Caco-2 (cell line): ENCODE results near the gene C3. TPM values are rescaled to one million over a fixed set of nuclear protein-coding genes. Genes with fewer than 3 reads are reported as not detected.
"Not testable (repeated sequence)": the region's sequence is repeated elsewhere in the genome, so short reads cannot be mapped to it uniquely, and the experiment has no call there.

Experiments
- BruUV-seq: library from RNA; stranded (reverse); fragments of 400-500 nt; replicated peaks from 2 replicates; lab custom pipeline; 2021; lab: Mats Ljungman, UMichigan
- CTCF ChIA-PET: fragments of 300-600 bp; sonication (Branson Sonifier 250); formaldehyde crosslinking; loops from one replicate; lab custom pipeline; 2022; ENCODE audit warnings: antibody characterized with exemption; lab: Charles Lee
- POLR2A ChIA-PET: fragments of 300-600 bp; sonication (Branson Sonifier 250); formaldehyde crosslinking; loops from one replicate; lab custom pipeline; 2022; ENCODE audit warnings: antibody characterized with exemption; lab: Charles Lee
- DNase-seq, 2 experiments: peaks; one replicate each; pipeline versions ENCODE4 v3.0.0 to v3.0.0-alpha.2; 2020 to 2022
- H3K27me3 ChIP-seq: replicated peaks from 2 replicates; pipeline ENCODE4 v1.6.0; 2011; ENCODE audit warnings: low read length; ENCODE audit not compliant: control insufficient read depth, insufficient read depth
- H3K36me3 ChIP-seq: 2 replicates; pipeline ENCODE4 v1.5.1; 2011; ENCODE audit warnings: low read length; ENCODE audit not compliant: control insufficient read depth, insufficient read depth
- H3K4me1 ChIP-seq: fragments of 250-450 bp; sonication (Bioruptor Pico); 2 replicates; pipeline ENCODE4 v1.5.1; 2020; ENCODE audit warnings: mild to moderate bottlenecking
- H3K4me3 ChIP-seq: 2 replicates; pipeline ENCODE4 v1.5.1; 2011; ENCODE audit warnings: low read depth, mild to moderate bottlenecking, control low read depth, low read length
- H3K9me3 ChIP-seq: fragments of 250-450 bp; sonication (Bioruptor Pico); 2 replicates; pipeline ENCODE4 v1.5.1; 2020; ENCODE audit warnings: mild to moderate bottlenecking, moderate library complexity
- H3K27ac Mint-ChIP-seq: one replicate; pipeline ENCODE4 v1.8.0; 2022; ENCODE audit warnings: mixed read lengths; ENCODE audit not compliant: unreplicated experiment
- H3K27me3 Mint-ChIP-seq: one replicate; pipeline ENCODE4 v1.8.0; 2022; ENCODE audit warnings: mixed read lengths; ENCODE audit not compliant: insufficient read depth, unreplicated experiment
- H3K36me3 Mint-ChIP-seq: one replicate; pipeline ENCODE4 v1.8.0; 2022; ENCODE audit warnings: mild to moderate bottlenecking, mixed read lengths; ENCODE audit not compliant: insufficient read depth, unreplicated experiment
- H3K4me1 Mint-ChIP-seq: one replicate; pipeline ENCODE4 v1.8.0; 2022; ENCODE audit warnings: low read depth, mixed read lengths; ENCODE audit not compliant: unreplicated experiment
- H3K4me3 Mint-ChIP-seq: one replicate; pipeline ENCODE4 v1.8.0; 2022; ENCODE audit warnings: mild to moderate bottlenecking, moderate library complexity, mixed read lengths; ENCODE audit not compliant: unreplicated experiment
- H3K9me3 Mint-ChIP-seq: one replicate; pipeline ENCODE4 v1.8.0; 2022; ENCODE audit warnings: mixed read lengths; ENCODE audit not compliant: unreplicated experiment
- CTCF ChIP-seq, 2 experiments: fragments of 200-600 bp in 1 of 2; IDR thresholded peaks; 1 replicate in 1 of 2; 2 replicates in 1 of 2; pipeline versions ENCODE4 v1.5.1 to v1.8.0; 2011 to 2022; ENCODE audit warnings: antibody characterized with exemption in 1 of 2, control low read depth in 1 of 2, inconsistent platforms in 1 of 2, low read depth in 1 of 2, low read length in 1 of 2, mild to moderate bottlenecking in 1 of 2, moderate library complexity in 1 of 2; ENCODE audit not compliant: insufficient read depth in 1 of 2, severe bottlenecking in 1 of 2, unreplicated experiment in 1 of 2
- intact Hi-C: fragments of 100-400 bp; cut with micrococcal nuclease; formaldehyde crosslinking; loops from one replicate; pipeline ENCODE4 v1.10.0; 2022; ENCODE audit not compliant: unreplicated experiment
- total RNA-seq: library from RNA; stranded (reverse); gene quantifications from 2 replicates; pipeline ENCODE4 v1.2.3, GENCODE V29; 2022

Gene C3
- total RNA-seq, 1 experiment from 2014 or later: 21.7 TPM

GRCh38 chr19:6766357-6767080 lies 46.1 kb upstream of the C3 start:
- Mint-ChIP-seq H3K4me3 (peak overlapping the region; percentile 80), H3K27me3 (no peaks in the 10 kb centered on the region), H3K9me3 (no peaks in the 10 kb centered on the region), H3K36me3 (peaks cover 37% of the 10 kb centered on the region), H3K4me1 (peaks cover 10% of the 10 kb centered on the region), H3K27ac (peak overlapping the region; percentile 94)
- peak in 1 of 2 experiments; percentile 6 for TF ChIP-seq CTCF (IDR thresholded peaks at IDR 0.05; ENCODE audit: insufficient read depth in 1 of 2, low read depth in 1 of 2, low read length in 1 of 2, severe bottlenecking in 1 of 2, unreplicated experiment in 1 of 2)
- DNase-seq: no peak
- no peaks in the 10 kb centered on the region for H3K27me3 ChIP-seq
- intact Hi-C loops: loop anchor here (1.0 to 2.0 kb wide), 4 partner anchors 13 to 250 kb away; no protein-coding TSS in a partner anchor
- H3K36me3 ChIP-seq: no peaks in the 10 kb centered on the region; the same call in 1 of the 2 replicates
- H3K4me3 ChIP-seq: peak overlapping the region; percentile 80
- BruUV-seq: TSS peak; percentile 87
- no peaks in the 10 kb centered on the region for H3K9me3 ChIP-seq
- peaks cover 13% of the 10 kb centered on the region for H3K4me1 ChIP-seq
- POLR2A ChIA-PET: interaction anchor here (0.9 to 1.9 kb wide), 2 partner anchors 14 to 29 kb away, joined by 3 to 13 read pairs; partner anchors contain the start of gene GPR108
- CTCF ChIA-PET: interaction anchor here (1.1 to 1.6 kb wide), 2 partner anchors 14 to 28 kb away, joined by 3 to 5 read pairs; no protein-coding TSS in a partner anchor

DNA sequence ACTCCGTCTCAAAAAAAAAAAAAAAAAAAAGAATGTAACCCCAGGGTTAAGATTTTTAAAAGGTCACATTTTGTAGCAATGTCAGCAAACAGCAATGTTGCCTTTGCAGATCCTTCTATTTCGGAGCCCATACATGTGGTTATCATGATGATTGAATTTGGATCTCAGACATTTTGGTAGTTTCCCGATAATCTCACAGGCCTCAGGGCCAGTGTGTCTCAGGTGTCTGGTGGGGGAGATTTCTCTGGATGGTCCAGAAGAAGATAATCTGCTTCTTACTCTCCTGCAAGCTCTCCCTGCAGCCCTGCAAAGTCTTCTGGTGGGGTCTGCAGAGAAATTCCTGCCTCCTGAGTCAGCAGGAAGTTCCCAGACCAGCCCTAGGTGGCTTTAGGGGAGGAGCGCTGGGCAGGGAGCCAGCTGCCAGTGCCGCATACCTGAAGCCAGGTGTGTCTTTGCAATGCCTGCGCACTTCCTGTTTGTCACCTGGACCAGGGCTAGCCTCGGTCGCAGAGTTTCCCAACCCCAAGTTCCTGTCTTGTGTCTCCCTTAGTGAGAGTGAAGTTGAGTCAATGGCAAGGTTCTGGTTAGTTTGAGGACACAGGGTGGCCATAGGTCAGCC lies 45.4 kb upstream of the C3 start:
- Mint-ChIP-seq H3K4me1 (peaks cover 10% of the 10 kb centered on the region), H3K9me3 (no peaks in the 10 kb centered on the region), H3K4me3 (peak overlapping the region; percentile 80), H3K27me3 (no peaks in the 10 kb centered on the region), H3K27ac (peak overlapping the region; percentile 94), H3K36me3 (peaks cover 43% of the 10 kb centered on the region)
- CTCF ChIA-PET: interaction anchor here (0.5 to 1.6 kb wide), 4 partner anchors 13 to 78 kb away, joined by 3 to 7 read pairs (median 4); no protein-coding TSS in a partner anchor
- peak overlapping the region; percentile 80 for H3K4me3 ChIP-seq
- H3K36me3 ChIP-seq: peaks cover 2% of the 10 kb centered on the region; the same call in 1 of the 2 replicates
- peaks cover 13% of the 10 kb centered on the region for H3K4me1 ChIP-seq
- intact Hi-C loops: loop anchor here (1.0 to 2.0 kb wide), 3 partner anchors 13 to 249 kb away; no protein-coding TSS in a partner anchor
- peak; percentile 91 to 96 for DNase-seq
- no peaks in the 10 kb centered on the region for H3K27me3 ChIP-seq
- no peak for TF ChIP-seq CTCF (IDR thresholded peaks at IDR 0.05; ENCODE audit: insufficient read depth in 1 of 2, low read depth in 1 of 2, low read length in 1 of 2, severe bottlenecking in 1 of 2, unreplicated experiment in 1 of 2)
- BruUV-seq: no TSS peak
- POLR2A ChIA-PET: interaction anchor here (0.9 to 1.9 kb wide), 2 partner anchors 13 to 28 kb away, joined by 3 to 13 read pairs; partner anchors contain the start of gene GPR108
- no peaks in the 10 kb centered on the region for H3K9me3 ChIP-seq

DNA sequence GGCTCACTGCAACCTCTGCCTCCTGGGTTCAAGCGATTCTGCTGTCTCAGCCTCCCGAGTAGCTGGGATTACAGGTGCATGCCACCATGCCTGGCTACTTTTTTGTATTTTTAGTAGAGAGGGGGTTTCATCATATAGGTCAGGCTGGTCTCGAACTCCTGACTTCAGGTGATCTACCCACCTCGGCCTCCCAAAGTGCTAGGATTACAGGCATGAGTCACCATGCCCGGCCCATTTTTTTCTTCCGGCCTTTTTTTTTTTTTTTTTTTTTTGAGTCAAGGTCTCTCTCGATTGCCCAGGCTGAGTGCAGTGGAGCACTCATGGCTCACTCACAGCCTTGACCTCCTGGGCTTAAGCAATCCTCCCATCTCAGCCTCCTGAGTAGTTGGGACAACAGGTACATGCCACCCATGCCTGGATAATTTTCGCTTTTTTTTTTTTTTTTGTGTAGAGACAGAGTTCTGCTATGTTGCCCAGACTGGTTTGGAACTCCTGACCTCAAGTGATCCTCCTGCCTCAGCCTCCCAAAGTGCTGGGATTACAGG lies 41.9 kb upstream of the C3 start:
- H3K4me3 Mint-ChIP-seq, H3K27me3 ChIP-seq, intact Hi-C loops, H3K9me3 Mint-ChIP-seq, H3K27ac Mint-ChIP-seq, H3K27me3 Mint-ChIP-seq, H3K9me3 ChIP-seq, CTCF ChIA-PET, BruUV-seq, DNase-seq, H3K4me3 ChIP-seq, POLR2A ChIA-PET, H3K36me3 ChIP-seq, H3K4me1 ChIP-seq: not testable (repeated sequence)
- peaks cover 66% of the 10 kb centered on the region for H3K36me3 Mint-ChIP-seq
- H3K4me1 Mint-ChIP-seq: peaks cover 10% of the 10 kb centered on the region
